Stimulated activated naive CD8-positive, alpha-beta T cell treated with anti-CD3 and anti-CD28 coated beads, Interleukin-15, Interleukin-2, amounts not matched to agents 100 U/mL and 50 U/mL, for 24 hours (primary cell): ENCODE data around the gene PHF5A.

Source experiments
- ATAC-seq: fragments of 150-1000 bp; cut with Tn5 transposase; one replicate; pipeline ENCODE4 v1.10.0; 2021
- DNase-seq: peaks from one replicate; pipeline ENCODE4 v3.0.0; 2021

The PHF5A gene

GRCh38 chr22:41468381-41469217 lies at the start of gene PHF5A, which contains the start of gene ACO2:
TSS of gene PHF5A (minus strand) at chr22:41468692. CDS start at chr22:41468653, 39 bp downstream.
TSS of gene ACO2 (plus strand) at chr22:41469117. CDS start at chr22:41469147, 30 bp downstream.
- ATAC-seq: peak; percentile 95
- peak; percentile 99 for DNase-seq

- DNase-seq: no peak
- ATAC-seq: no peak
Measured at GRCh38 chr22:41518048-41518347, 49.5 kb upstream of the PHF5A start.

GRCh38 chr22:41517172-41518047 lies 48.9 kb upstream of the PHF5A start:
- peak; percentile 59 for DNase-seq
- ATAC-seq: peak; percentile 79

- ATAC-seq (no peak), DNase-seq (no peak)
Measured at GRCh38 chr22:41516462-41516861, 48.0 kb upstream of the PHF5A start.

GRCh38 chr22:41513391-41513790 lies 44.9 kb upstream of the PHF5A start:
- DNase-seq (no peak), ATAC-seq (no peak)

- no peak for DNase-seq
- ATAC-seq: no peak
Measured at GRCh38 chr22:41512421-41513194, 44.1 kb upstream of the PHF5A start.

GRCh38 chr22:41511521-41511968 lies 43.1 kb upstream of the PHF5A start:
- DNase-seq (no peak), ATAC-seq (no peak)

- DNase-seq (no peak), ATAC-seq (no peak)
Measured at GRCh38 chr22:41508770-41509170, 40.3 kb upstream of the PHF5A start.

GRCh38 chr22:41507330-41508063 lies 39.0 kb upstream of the PHF5A start:
- ATAC-seq: no peak

GRCh38 chr22:41505511-41506220 lies 37.2 kb upstream of the PHF5A start:
- no peak for DNase-seq
- ATAC-seq: no peak

More at GRCh38 chr22:41507330-41508063, 39.0 kb upstream of the PHF5A start:
- no peak for DNase-seq

GRCh38 chr22:41504816-41505215 lies 36.3 kb upstream of the PHF5A start:
- no peak for DNase-seq
- ATAC-seq: no peak

GRCh38 chr22:41504397-41504796 lies 35.9 kb upstream of the PHF5A start:
- ATAC-seq: no peak

GRCh38 chr22:41501209-41501608 lies 32.7 kb upstream of the PHF5A start:
- no peak for DNase-seq
- peak; percentile 65 for ATAC-seq

More at GRCh38 chr22:41504397-41504796, 35.9 kb upstream of the PHF5A start:
- no peak for DNase-seq

- no peak for ATAC-seq
- DNase-seq: no peak
Measured at GRCh38 chr22:41500303-41500702, 31.8 kb upstream of the PHF5A start.

- ATAC-seq (no peak), DNase-seq (no peak)
Measured at GRCh38 chr22:41499624-41500280, 31.3 kb upstream of the PHF5A start.

GRCh38 chr22:41498303-41498835 lies 29.9 kb upstream of the PHF5A start:
- ATAC-seq: no peak
- DNase-seq: no peak

GRCh38 chr22:41491374-41492100 lies 23.0 kb upstream of the PHF5A start:
- DNase-seq (no peak), ATAC-seq (no peak)

GRCh38 chr22:41488596-41489385 lies 20.3 kb upstream of the PHF5A start:
- ATAC-seq (no peak), DNase-seq (no peak)
